MCF 10A (cell line): ENCODE results near the gene KIF26A. TPM values are rescaled to one million over a fixed set of nuclear protein-coding genes. Genes with fewer than 3 reads are reported as not detected.

ENCODE experiments used
- BruUV-seq: library from RNA; stranded (reverse); fragments of 400-500 nt; replicated peaks from 2 replicates; lab custom pipeline; 2021; lab: Mats Ljungman, UMichigan
- CTCF ChIA-PET: fragments of 300-600 bp; sonication (Branson Sonifier 250); formaldehyde crosslinking; extraction: SDS; loops from one replicate; lab custom pipeline; 2021; ENCODE audit warnings: antibody characterized with exemption, inconsistent platforms; lab: Yijun Ruan, JAX
- POLR2A ChIA-PET: fragments of 300-600, 350-650 bp; sonication (Branson Sonifier 250); formaldehyde crosslinking; extraction: SDS; loops from one replicate; lab custom pipeline; 2020; ENCODE audit warnings: antibody characterized with exemption, inconsistent platforms; lab: Yijun Ruan, JAX
- DNase-seq: peaks from one replicate; pipeline ENCODE4 v3.0.0-alpha.2; 2018; ENCODE audit not compliant: unreplicated experiment
- H3K27ac Mint-ChIP-seq: one replicate; pipeline ENCODE4 v1.8.0; 2022; ENCODE audit warnings: mild to moderate bottlenecking, low read depth, mixed read lengths; ENCODE audit not compliant: unreplicated experiment
- H3K27me3 Mint-ChIP-seq: one replicate; pipeline ENCODE4 v1.8.0; 2022; ENCODE audit warnings: mixed read lengths; ENCODE audit not compliant: insufficient read depth, unreplicated experiment
- H3K36me3 Mint-ChIP-seq: one replicate; pipeline ENCODE4 v1.8.0; 2022; ENCODE audit warnings: mild to moderate bottlenecking, moderate library complexity, mixed read lengths; ENCODE audit not compliant: insufficient read depth, unreplicated experiment
- H3K4me1 Mint-ChIP-seq: one replicate; pipeline ENCODE4 v1.8.0; 2022; ENCODE audit warnings: mixed read lengths; ENCODE audit not compliant: insufficient read depth, unreplicated experiment
- H3K4me3 Mint-ChIP-seq: one replicate; pipeline ENCODE4 v1.8.0; 2022; ENCODE audit warnings: mild to moderate bottlenecking, moderate library complexity, mixed read lengths; ENCODE audit not compliant: unreplicated experiment
- H3K9me3 Mint-ChIP-seq: one replicate; pipeline ENCODE4 v1.8.0; 2022; ENCODE audit warnings: mixed read lengths; ENCODE audit not compliant: unreplicated experiment
- CTCF ChIP-seq: fragments of 200-600 bp; IDR thresholded peaks from one replicate; pipeline ENCODE4 v1.8.0; 2022; ENCODE audit warnings: antibody characterized with exemption, mild to moderate bottlenecking; ENCODE audit not compliant: unreplicated experiment
- intact Hi-C: fragments of 100-400 bp; cut with micrococcal nuclease; formaldehyde crosslinking; loops from 2 replicates; pipeline ENCODE4 v1.14.1; 2022
- total RNA-seq: library from RNA; stranded (reverse); gene quantifications from 2 replicates; pipeline ENCODE4 v1.2.3, GENCODE V29; 2022

Gene KIF26A
- total RNA-seq, 1 experiment from 2014 or later = 0.26 TPM

GRCh38 chr14:104163541-104163940, 25.2 kb downstream of the KIF26A start:
- POLR2A ChIA-PET = no interaction called here
- CTCF ChIA-PET = interaction anchor here (0.7 kb wide), 1 partner anchor 417 kb away, joined by 3 read pairs; no protein-coding TSS in a partner anchor
- no peak overlapping the region for H3K27ac Mint-ChIP-seq
- no peaks in the 10 kb centered on the region for H3K4me1 Mint-ChIP-seq
- H3K9me3 Mint-ChIP-seq = no peaks in the 10 kb centered on the region
- no peak for TF ChIP-seq CTCF
- H3K36me3 Mint-ChIP-seq = no peaks in the 10 kb centered on the region
- H3K4me3 Mint-ChIP-seq = no peak overlapping the region
- no TSS peak for BruUV-seq
- DNase-seq = no peak
- no peaks in the 10 kb centered on the region for H3K27me3 Mint-ChIP-seq
- intact Hi-C loops = loop anchor here (10.0 kb wide), 1 partner anchor 111 kb away; no protein-coding TSS in a partner anchor

DNA sequence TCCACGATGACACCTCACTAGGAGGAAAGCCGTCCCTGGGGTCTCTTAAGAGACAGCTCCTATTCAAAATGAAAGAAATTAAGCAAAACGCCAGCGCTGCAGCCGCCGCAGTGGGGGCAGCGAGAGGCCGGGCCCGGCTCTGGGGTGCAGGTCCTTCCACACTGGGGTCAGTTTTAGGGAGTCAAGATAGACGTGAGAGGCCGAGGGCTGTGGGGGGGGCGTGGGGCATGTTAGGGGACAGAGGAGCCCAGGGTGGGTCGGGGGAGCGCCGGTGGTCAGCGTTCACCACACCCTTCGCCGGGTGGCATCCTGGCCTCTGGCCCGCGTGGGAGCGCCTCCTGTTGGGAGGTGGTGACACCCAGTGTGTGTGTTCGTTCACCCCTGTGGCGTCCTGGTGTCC, 25.7 kb downstream of the KIF26A start:
- Mint-ChIP-seq H3K27me3 (no peaks in the 10 kb centered on the region), H3K27ac (no peak overlapping the region), H3K9me3 (no peaks in the 10 kb centered on the region), H3K36me3 (no peaks in the 10 kb centered on the region), H3K4me1 (no peaks in the 10 kb centered on the region), H3K4me3 (no peak overlapping the region)
- ChIA-PET POLR2A (no interaction called here), CTCF (interaction anchor here (0.7 kb wide), 1 partner anchor 417 kb away, joined by 3 read pairs; no protein-coding TSS in a partner anchor)
- no peak for DNase-seq
- no peak for TF ChIP-seq CTCF
- no TSS peak for BruUV-seq
- intact Hi-C loops = loop anchor here (10.0 kb wide), 1 partner anchor 111 kb away; no protein-coding TSS in a partner anchor

DNA sequence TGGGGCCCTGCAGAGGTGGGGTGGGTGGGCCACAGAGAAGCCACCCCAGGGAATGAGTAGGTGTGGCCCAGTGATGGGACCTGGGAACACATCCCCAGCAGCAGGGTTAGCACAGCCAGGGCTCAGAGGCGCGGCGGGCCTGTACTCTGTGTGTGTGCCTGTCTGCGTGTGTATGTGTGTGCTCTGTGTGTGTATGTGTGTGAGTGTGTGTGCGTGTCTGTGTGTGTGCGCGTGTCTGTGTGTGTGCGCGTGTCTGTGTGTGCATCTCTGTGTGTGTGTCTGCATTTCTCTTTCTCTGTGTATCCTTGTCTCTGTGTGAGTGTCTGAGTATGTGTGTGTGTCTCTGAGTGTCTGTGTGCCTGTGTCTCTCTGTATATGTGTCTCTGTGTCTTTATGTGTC, 26.1 kb downstream of the KIF26A start:
- ChIA-PET CTCF (no interaction called here), POLR2A (no interaction called here)
- intact Hi-C loops = loop anchor here (10.0 kb wide), 1 partner anchor 110 kb away; no protein-coding TSS in a partner anchor
- no TSS peak for BruUV-seq
- H3K27ac Mint-ChIP-seq = no peak overlapping the region
- no peaks in the 10 kb centered on the region for H3K9me3 Mint-ChIP-seq
- H3K4me1 Mint-ChIP-seq = no peaks in the 10 kb centered on the region
- no peak overlapping the region for H3K4me3 Mint-ChIP-seq
- TF ChIP-seq CTCF = no peak
- DNase-seq = no peak
- H3K36me3 Mint-ChIP-seq = no peaks in the 10 kb centered on the region
- no peaks in the 10 kb centered on the region for H3K27me3 Mint-ChIP-seq

DNA sequence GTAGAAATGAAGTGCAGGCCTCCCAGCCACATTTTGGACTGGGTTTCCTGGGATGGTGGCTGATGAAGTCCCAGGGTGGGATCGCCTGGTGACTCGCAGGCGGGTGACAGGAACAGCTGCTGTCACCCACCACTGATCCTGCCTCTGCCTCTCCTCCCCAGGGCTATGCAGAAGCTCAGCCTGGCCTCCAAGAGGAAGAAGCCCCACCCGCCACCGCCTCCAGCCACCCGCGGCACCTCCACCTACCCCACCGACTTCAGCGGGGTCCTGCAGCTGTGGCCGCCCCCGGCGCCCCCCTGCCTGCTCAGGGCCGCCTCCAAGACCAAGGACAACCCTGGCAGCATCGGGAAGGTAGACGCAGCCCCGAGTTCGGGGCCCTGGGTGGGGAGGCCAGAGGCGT, 28.3 kb downstream of the KIF26A start:
- Mint-ChIP-seq H3K36me3 (no peaks in the 10 kb centered on the region), H3K27me3 (no peaks in the 10 kb centered on the region), H3K27ac (no peak overlapping the region), H3K9me3 (no peaks in the 10 kb centered on the region), H3K4me1 (no peaks in the 10 kb centered on the region), H3K4me3 (no peak overlapping the region)
- POLR2A ChIA-PET = no interaction called here
- no peak for TF ChIP-seq CTCF
- no TSS peak for BruUV-seq
- intact Hi-C loops = loop anchor here (10.0 kb wide), 1 partner anchor 108 kb away; no protein-coding TSS in a partner anchor
- CTCF ChIA-PET = interaction anchor here (0.6 kb wide), 1 partner anchor 56 kb away, joined by 3 read pairs; no protein-coding TSS in a partner anchor
- DNase-seq = no peak
